HCT116 (cell line): ENCODE measurements around the gene OSBPL5.

Experiments
- CTCF ChIP-seq, 3 experiments: fragments of 200-600 bp in 1 of 3; sonication (generic) in 1 of 3; IDR thresholded peaks in 2 of 3; conservative IDR thresholded peaks in 1 of 3; 2 replicates each; pipeline ENCODE4 v1.5.1; 2012 to 2017; ENCODE audit warnings: low read depth in 2 of 3, low read length in 2 of 3, antibody characterized with exemption in 1 of 3, borderline replicate concordance in 1 of 3, control low read depth in 1 of 3, mild to moderate bottlenecking in 1 of 3, mixed read lengths in 1 of 3, mixed run types in 1 of 3, moderate library complexity in 1 of 3; ENCODE audit not compliant: insufficient read depth in 1 of 3
- EZH2 ChIP-seq: fragments of 200-600 bp; sonication (generic); IDR thresholded peaks from 2 replicates; pipeline ENCODE4 v1.6.1; 2017; ENCODE audit warnings: antibody characterized with exemption, mixed run types
- MAX ChIP-seq: IDR thresholded peaks from 2 replicates; pipeline ENCODE4 v1.6.1; 2012
- POLR2A ChIP-seq: IDR thresholded peaks from 2 replicates; pipeline ENCODE4 v1.7.0; 2011; ENCODE audit warnings: borderline replicate concordance; ENCODE audit not compliant: insufficient read depth, insufficient read length; ENCODE audit errors: extremely low read depth
- POLR2AphosphoS5 ChIP-seq: IDR thresholded peaks from 2 replicates; pipeline ENCODE4 v1.6.1; 2011; ENCODE audit warnings: mild to moderate bottlenecking, low read depth, low read length, moderate library complexity
- RAD21 ChIP-seq: IDR thresholded peaks from 2 replicates; pipeline ENCODE4 v1.6.1; 2012; ENCODE audit warnings: low read depth, mild to moderate bottlenecking
- SRF ChIP-seq: IDR thresholded peaks from 2 replicates; pipeline ENCODE4 v1.6.1; 2012; ENCODE audit warnings: low read depth
- YY1 ChIP-seq: IDR thresholded peaks from 2 replicates; pipeline ENCODE4 v1.6.1; 2011; ENCODE audit warnings: low read length, low read depth, moderate library complexity, mild to moderate bottlenecking; ENCODE audit not compliant: insufficient replicate concordance; ENCODE audit errors: extremely low read depth

GRCh38 chr11:3147626-3148025 lies 17.5 kb downstream of the OSBPL5 start:
- TF ChIP-seq MAX, result no peak
- no peak for TF ChIP-seq CTCF (IDR thresholded peaks at IDR 0.05 in 2 of 3, conservative IDR thresholded peaks at IDR 0.05 in 1 of 3; ENCODE audit: borderline replicate concordance in 1 of 3, insufficient read depth in 1 of 3, low read depth in 2 of 3, low read length in 2 of 3)
- no peak for TF ChIP-seq EZH2
- TF ChIP-seq POLR2AphosphoS5, result no peak
- TF ChIP-seq SRF, result no peak
- no peak for TF ChIP-seq RAD21
- TF ChIP-seq POLR2A, result no peak
- no peak for TF ChIP-seq YY1
